ENCODE measurements around the gene EDA. TPM values are rescaled to one million over a fixed set of nuclear protein-coding genes. Genes with fewer than 3 reads are reported as not detected.

The EDA gene
- total and polyA plus RNA-seq, 2 donors (not counting 1 experiment from before 2014, with no cell fraction given) = 0.04 to 1.2 TPM

GRCh38 chrX:69876221-69876620 is 260.3 kb downstream of the EDA start:
- intact Hi-C loops (cut with micrococcal nuclease) = no loop called here
- H3K4me1 Mint-ChIP-seq = no peaks in the 10 kb centered on the region
- CTCF ChIA-PET = no interaction called here

DNA sequence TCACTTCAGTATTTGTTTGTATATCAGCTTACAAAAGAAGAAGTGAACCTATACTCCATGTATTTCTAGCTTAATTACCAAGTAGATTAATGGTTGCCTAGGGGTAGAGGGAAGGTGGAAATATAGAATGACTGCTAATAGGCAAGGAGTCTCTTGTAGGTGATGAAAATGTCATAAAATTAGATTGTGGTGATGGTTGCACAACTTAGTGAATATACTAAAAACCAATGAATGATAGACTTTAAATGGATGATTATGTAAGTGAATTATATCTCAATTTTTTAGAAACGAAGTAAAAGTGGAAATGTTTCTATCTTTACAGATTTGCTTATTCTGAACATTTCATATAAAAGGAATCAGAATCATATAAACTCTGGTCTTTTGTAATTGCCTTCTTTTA is 268.3 kb downstream of the EDA start:
- intact Hi-C loops (cut with micrococcal nuclease) = no loop called here
- no peaks in the 10 kb centered on the region for H3K4me1 Mint-ChIP-seq
- H3K27ac ChIP-seq (ENCODE audit: low read length in 2 of 2) = no peak overlapping the region
- H3K4me3 Mint-ChIP-seq = no peak overlapping the region
- peaks cover 3% of the 10 kb centered on the region for H3K9me3 Mint-ChIP-seq (ENCODE audit: insufficient read depth)
- WGBS (ENCODE audit: insufficient coverage) = no CpG with 5 or more reads among the region's 1 CpG
- no peak overlapping the region for H3K27ac Mint-ChIP-seq
- H3K27me3 Mint-ChIP-seq = no peaks in the 10 kb centered on the region
- H3K79me2 ChIP-seq (ENCODE audit: control insufficient read depth, insufficient read depth, low read length) = no peaks in the 10 kb centered on the region
- no peaks in the 10 kb centered on the region for H4K20me1 ChIP-seq (ENCODE audit: control insufficient read depth, insufficient read depth, low read length, poor library complexity, severe bottlenecking)
- no peak overlapping the region for H2AFZ ChIP-seq (ENCODE audit: insufficient read depth, low read depth, low read length, poor library complexity, severe bottlenecking)
- ATAC-seq (ENCODE audit: low read depth) (no peak), DNase-seq (no peak)
- H3K9me3 ChIP-seq (ENCODE audit: control extremely low read depth in 1 of 3, control insufficient read depth in 2 of 3, insufficient read depth in 1 of 3, low read length in 2 of 3) = peaks cover 0 to 7% (median 0%) of the 10 kb centered on the region in 3 donors
- no peak overlapping the region for H3K4me2 ChIP-seq (replicated peaks; ENCODE audit: low read depth, low read length, poor library complexity, severe bottlenecking)
- H3K4me3 ChIP-seq (ENCODE audit: control extremely low read depth in 1 of 5, extremely low read depth in 1 of 5, insufficient read depth in 1 of 5, low read depth in 2 of 5, low read length in 4 of 5) = no peak overlapping the region
- TF ChIP-seq EZH2 (IDR thresholded peaks at IDR 0.05; ENCODE audit: borderline replicate concordance, insufficient read depth, low read depth, low read length, poor library complexity, severe bottlenecking) = no peak
- TF ChIP-seq, protein P1, sequence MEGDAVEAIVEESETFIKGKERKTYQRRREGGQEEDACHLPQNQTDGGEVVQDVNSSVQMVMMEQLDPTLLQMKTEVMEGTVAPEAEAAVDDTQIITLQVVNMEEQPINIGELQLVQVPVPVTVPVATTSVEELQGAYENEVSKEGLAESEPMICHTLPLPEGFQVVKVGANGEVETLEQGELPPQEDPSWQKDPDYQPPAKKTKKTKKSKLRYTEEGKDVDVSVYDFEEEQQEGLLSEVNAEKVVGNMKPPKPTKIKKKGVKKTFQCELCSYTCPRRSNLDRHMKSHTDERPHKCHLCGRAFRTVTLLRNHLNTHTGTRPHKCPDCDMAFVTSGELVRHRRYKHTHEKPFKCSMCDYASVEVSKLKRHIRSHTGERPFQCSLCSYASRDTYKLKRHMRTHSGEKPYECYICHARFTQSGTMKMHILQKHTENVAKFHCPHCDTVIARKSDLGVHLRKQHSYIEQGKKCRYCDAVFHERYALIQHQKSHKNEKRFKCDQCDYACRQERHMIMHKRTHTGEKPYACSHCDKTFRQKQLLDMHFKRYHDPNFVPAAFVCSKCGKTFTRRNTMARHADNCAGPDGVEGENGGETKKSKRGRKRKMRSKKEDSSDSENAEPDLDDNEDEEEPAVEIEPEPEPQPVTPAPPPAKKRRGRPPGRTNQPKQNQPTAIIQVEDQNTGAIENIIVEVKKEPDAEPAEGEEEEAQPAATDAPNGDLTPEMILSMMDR (IDR thresholded peaks at IDR 0.05) = no peak
- no peak overlapping the region for H3K9ac ChIP-seq (ENCODE audit: low read length)
- ChIA-PET CTCF (no interaction called here), POLR2A (no interaction called here)
- no peaks in the 10 kb centered on the region for H3K36me3 ChIP-seq (replicated peaks in 1 of 2; ENCODE audit: control extremely low read depth in 1 of 2, control insufficient read depth in 1 of 2, extremely low read depth in 1 of 2, insufficient read depth in 2 of 2, low read length in 1 of 2)
- no peaks in the 10 kb centered on the region for H3K27me3 ChIP-seq (replicated peaks in 1 of 4; ENCODE audit: control extremely low read depth in 1 of 4, control insufficient read depth in 3 of 4, insufficient read depth in 4 of 4, low read length in 3 of 4)
- no peaks in the 10 kb centered on the region for H3K4me1 ChIP-seq (ENCODE audit: control insufficient read depth in 2 of 2, insufficient read depth in 2 of 2, low read length in 2 of 2)

More at GRCh38 chrX:69876221-69876620, 260.3 kb downstream of the EDA start:
- TF ChIP-seq, protein P1 (IDR thresholded peaks at IDR 0.05) = no peak
- no peak for TF ChIP-seq EZH2 (IDR thresholded peaks at IDR 0.05; ENCODE audit: borderline replicate concordance, insufficient read depth, low read depth, low read length, poor library complexity, severe bottlenecking)
- Histone ChIP-seq H4K20me1 (ENCODE audit: control insufficient read depth, insufficient read depth, low read length, poor library complexity, severe bottlenecking) (no peaks in the 10 kb centered on the region), H3K4me2 (replicated peaks; ENCODE audit: low read depth, low read length, poor library complexity, severe bottlenecking) (no peak overlapping the region), H3K36me3 (replicated peaks in 1 of 2; ENCODE audit: control extremely low read depth in 1 of 2, control insufficient read depth in 1 of 2, extremely low read depth in 1 of 2, insufficient read depth in 2 of 2, low read length in 1 of 2) (no peaks in the 10 kb centered on the region), H3K4me3 (ENCODE audit: control extremely low read depth in 1 of 5, extremely low read depth in 1 of 5, insufficient read depth in 1 of 5, low read depth in 2 of 5, low read length in 4 of 5) (no peak overlapping the region), H3K9me3 (ENCODE audit: control extremely low read depth in 1 of 3, control insufficient read depth in 2 of 3, insufficient read depth in 1 of 3, low read length in 2 of 3) (no peaks in the 10 kb centered on the region), H3K79me2 (ENCODE audit: control insufficient read depth, insufficient read depth, low read length) (no peaks in the 10 kb centered on the region), H3K9ac (ENCODE audit: low read length) (no peak overlapping the region), H2AFZ (ENCODE audit: insufficient read depth, low read depth, low read length, poor library complexity, severe bottlenecking) (no peak overlapping the region), H3K4me1 (ENCODE audit: control insufficient read depth in 2 of 2, insufficient read depth in 2 of 2, low read length in 2 of 2) (no peaks in the 10 kb centered on the region), H3K27ac (ENCODE audit: low read length in 2 of 2) (no peak overlapping the region), H3K27me3 (replicated peaks in 1 of 4; ENCODE audit: control extremely low read depth in 1 of 4, control insufficient read depth in 3 of 4, insufficient read depth in 4 of 4, low read length in 3 of 4) (no peaks in the 10 kb centered on the region)
- DNase-seq (no peak), ATAC-seq (ENCODE audit: low read depth) (no peak)
- POLR2A ChIA-PET = no interaction called here
- H3K9me3 Mint-ChIP-seq (ENCODE audit: insufficient read depth) = no peaks in the 10 kb centered on the region
- no peaks in the 10 kb centered on the region for H3K27me3 Mint-ChIP-seq
- H3K27ac Mint-ChIP-seq = no peak overlapping the region
- no CpG with 5 or more reads among the region's 1 CpG for WGBS (ENCODE audit: insufficient coverage)
- H3K4me3 Mint-ChIP-seq = no peak overlapping the region
